Measurements from ENCODE around the gene ZNF44.
A peak's percentile ranks its signal among the peaks of the same experiment; 100 is the strongest.
"Not testable (repeated sequence)": the region's sequence is repeated elsewhere in the genome, so short reads cannot be mapped to it uniquely, and the experiment has no call there.

Gene ZNF44

GRCh38 chr19:12294249-12295158 lies at the start of gene ZNF44:
ZNF44 (minus strand) TSS chr19:12294883; CDS start chr19:12294694, 189 bp downstream.
- peak; percentile 94 for DNase-seq

- peak; percentile 98 for DNase-seq
Measured at GRCh38 chr19:12333162-12334159, 38.8 kb upstream of the ZNF44 start, which contains the start of gene ZNF563. ZNF563 (minus strand) TSS chr19:12333633; CDS start chr19:12333482, 151 bp downstream.

- peak; percentile 80 for DNase-seq
Measured at GRCh38 chr19:12331211-12331941, 36.7 kb upstream of the ZNF44 start.

GRCh38 chr19:12330340-12330739 lies 35.7 kb upstream of the ZNF44 start:
- no peak for DNase-seq

GRCh38 chr19:12325690-12326089 lies 31.0 kb upstream of the ZNF44 start:
- no peak for DNase-seq

GRCh38 chr19:12318782-12319413 lies 24.2 kb upstream of the ZNF44 start:
- no peak for DNase-seq

GRCh38 chr19:12314553-12314952 lies 19.9 kb upstream of the ZNF44 start:
- no peak for DNase-seq

- not testable (repeated sequence) for DNase-seq
Measured at GRCh38 chr19:12308891-12309290, 14.2 kb upstream of the ZNF44 start.

- DNase-seq, result no peak
Measured at GRCh38 chr19:12295191-12295590, 508 bp upstream of the ZNF44 start.

GRCh38 chr19:12293777-12294248 lies 870 bp downstream of the ZNF44 start:
- DNase-seq, result peak; percentile 32

- no peak for DNase-seq
Measured at GRCh38 chr19:12289790-12290065, 5.0 kb downstream of the ZNF44 start.

- DNase-seq, result no peak
Measured at GRCh38 chr19:12287958-12288500, 6.7 kb downstream of the ZNF44 start.

GRCh38 chr19:12284631-12285030 lies 10.1 kb downstream of the ZNF44 start:
- DNase-seq, result no peak

GRCh38 chr19:12284226-12284625 lies 10.5 kb downstream of the ZNF44 start:
- DNase-seq, result no peak

- DNase-seq, result no peak
Measured at GRCh38 chr19:12278713-12279112, 16.0 kb downstream of the ZNF44 start.

GRCh38 chr19:12272980-12273901 lies 21.4 kb downstream of the ZNF44 start:
- no peak for DNase-seq

- DNase-seq, result no peak
Measured at GRCh38 chr19:12272386-12272785, 22.3 kb downstream of the ZNF44 start.

GRCh38 chr19:12270854-12271253 lies 23.8 kb downstream of the ZNF44 start:
- DNase-seq, result no peak

- DNase-seq, result no peak
Measured at GRCh38 chr19:12265921-12266704, 28.6 kb downstream of the ZNF44 start.

- no peak for DNase-seq
Measured at GRCh38 chr19:12261554-12261953, 33.1 kb downstream of the ZNF44 start.

Data from activated CD8-positive, alpha-beta memory T cell treated with anti-CD3 and anti-CD28 coated beads, Interleukin-2, amount 50 U/mL, for 4 hours (primary cell).